ENCODE results near the gene TEKTIP1.

Gene TEKTIP1

GRCh38 chr19:3537438-3538240, 1.3 kb upstream of the TEKTIP1 start:
- no peak overlapping the region for H3K27ac ChIP-seq (ENCODE audit: insufficient read depth in 1 of 2, low read depth in 1 of 2, low read length in 2 of 2, poor library complexity in 1 of 2, severe bottlenecking in 2 of 2)
- H3K4me1 ChIP-seq (ENCODE audit: control extremely low read depth in 1 of 4, control insufficient read depth in 4 of 4, insufficient read depth in 4 of 4, low read length in 3 of 4) = peaks cover 0 to 4% (median 0%) of the 10 kb centered on the region in 4 experiments
- H3K9me3 ChIP-seq (ENCODE audit: control extremely low read depth in 1 of 5, control insufficient read depth in 4 of 5, insufficient read depth in 2 of 5, low read depth in 1 of 5, low read length in 4 of 5) = no peaks in the 10 kb centered on the region
- peak in 1 of 3 donors; percentile 22 for DNase-seq
- H3K36me3 ChIP-seq (ENCODE audit: control insufficient read depth in 4 of 4, insufficient read depth in 4 of 4, low read length in 3 of 4) = peaks cover 11 to 59% (median 38%) of the 10 kb centered on the region in 4 experiments
- H3K27me3 ChIP-seq (replicated peaks in 2 of 5; ENCODE audit: control insufficient read depth in 4 of 5, insufficient read depth in 5 of 5, low read length in 4 of 5) = no peaks in the 10 kb centered on the region
- H3K4me3 ChIP-seq (ENCODE audit: control insufficient read depth in 1 of 7, extremely low read depth in 1 of 7, insufficient read depth in 4 of 7, low read depth in 2 of 7, low read length in 6 of 7) = no peak overlapping the region
- POLR2A ChIA-PET = interaction anchor here (0.9 kb wide), 1 partner anchor 17 kb away, joined by 4 read pairs; no protein-coding TSS in a partner anchor
- CTCF ChIA-PET = no interaction called here
- WGBS (ENCODE audit: insufficient coverage) = 96% methylated on average over 17 of the region's 22 CpGs

- Histone ChIP-seq H3K27ac (ENCODE audit: insufficient read depth in 1 of 2, low read depth in 1 of 2, low read length in 2 of 2, poor library complexity in 1 of 2, severe bottlenecking in 2 of 2) (no peak overlapping the region), H3K9me3 (ENCODE audit: control extremely low read depth in 1 of 5, control insufficient read depth in 4 of 5, insufficient read depth in 2 of 5, low read depth in 1 of 5, low read length in 4 of 5) (no peaks in the 10 kb centered on the region), H3K4me3 (ENCODE audit: control insufficient read depth in 1 of 7, extremely low read depth in 1 of 7, insufficient read depth in 4 of 7, low read depth in 2 of 7, low read length in 6 of 7) (no peak overlapping the region), H3K4me1 (ENCODE audit: control extremely low read depth in 1 of 4, control insufficient read depth in 4 of 4, insufficient read depth in 4 of 4, low read length in 3 of 4) (peaks cover 0 to 4% (median 0%) of the 10 kb centered on the region in 4 experiments), H3K27me3 (replicated peaks in 2 of 5; ENCODE audit: control insufficient read depth in 4 of 5, insufficient read depth in 5 of 5, low read length in 4 of 5) (no peaks in the 10 kb centered on the region), H3K36me3 (ENCODE audit: control insufficient read depth in 4 of 4, insufficient read depth in 4 of 4, low read length in 3 of 4) (peaks cover 9 to 55% (median 36%) of the 10 kb centered on the region in 4 experiments)
- 92% methylated on average over 21 of the region's 25 CpGs for WGBS (ENCODE audit: insufficient coverage)
- ChIA-PET CTCF (no interaction called here), POLR2A (no interaction called here)
- no peak for DNase-seq
Measured at GRCh38 chr19:3538258-3538929, 580 bp upstream of the TEKTIP1 start.

- Histone ChIP-seq H3K9me3 (ENCODE audit: control extremely low read depth in 1 of 5, control insufficient read depth in 4 of 5, insufficient read depth in 2 of 5, low read depth in 1 of 5, low read length in 4 of 5) (no peaks in the 10 kb centered on the region), H3K4me3 (ENCODE audit: control insufficient read depth in 1 of 7, extremely low read depth in 1 of 7, insufficient read depth in 4 of 7, low read depth in 2 of 7, low read length in 6 of 7) (no peak overlapping the region), H3K27ac (ENCODE audit: insufficient read depth in 1 of 2, low read depth in 1 of 2, low read length in 2 of 2, poor library complexity in 1 of 2, severe bottlenecking in 2 of 2) (no peak overlapping the region), H3K36me3 (ENCODE audit: control insufficient read depth in 4 of 4, insufficient read depth in 4 of 4, low read length in 3 of 4) (peaks cover 3 to 54% (median 37%) of the 10 kb centered on the region in 4 experiments), H3K27me3 (replicated peaks in 2 of 5; ENCODE audit: control insufficient read depth in 4 of 5, insufficient read depth in 5 of 5, low read length in 4 of 5) (no peaks in the 10 kb centered on the region), H3K4me1 (ENCODE audit: control extremely low read depth in 1 of 4, control insufficient read depth in 4 of 4, insufficient read depth in 4 of 4, low read length in 3 of 4) (peaks cover 0 to 4% (median 0%) of the 10 kb centered on the region in 4 experiments)
- CTCF ChIA-PET = interaction anchor here (0.8 kb wide), 1 partner anchor 55 kb away, joined by 3 read pairs; no protein-coding TSS in a partner anchor
- POLR2A ChIA-PET = no interaction called here
- DNase-seq = no peak
- WGBS (ENCODE audit: insufficient coverage) = no CpG with 5 or more reads among the region's 1 CpG
Measured at GRCh38 chr19:3539756-3540118, 763 bp downstream of the TEKTIP1 start.

GRCh38 chr19:3543150-3544057, 4.4 kb downstream of the TEKTIP1 start:
- CTCF ChIA-PET = interaction anchor here (1.3 to 4.4 kb wide), 3 partner anchors 12 to 79 kb away, joined by 4 to 25 read pairs (median 5); partner anchors contain the start of gene MFSD12
- H3K4me3 ChIP-seq (ENCODE audit: control insufficient read depth in 1 of 7, extremely low read depth in 1 of 7, insufficient read depth in 4 of 7, low read depth in 2 of 7, low read length in 6 of 7) = no peak overlapping the region
- H3K27ac ChIP-seq (ENCODE audit: insufficient read depth in 1 of 2, low read depth in 1 of 2, low read length in 2 of 2, poor library complexity in 1 of 2, severe bottlenecking in 2 of 2) = no peak overlapping the region
- H3K27me3 ChIP-seq (replicated peaks in 2 of 5; ENCODE audit: control insufficient read depth in 4 of 5, insufficient read depth in 5 of 5, low read length in 4 of 5) = no peaks in the 10 kb centered on the region
- H3K9me3 ChIP-seq (ENCODE audit: control extremely low read depth in 1 of 5, control insufficient read depth in 4 of 5, insufficient read depth in 2 of 5, low read depth in 1 of 5, low read length in 4 of 5) = no peaks in the 10 kb centered on the region
- POLR2A ChIA-PET = no interaction called here
- WGBS (ENCODE audit: insufficient coverage) = 92% methylated on average over 32 of the region's 47 CpGs
- DNase-seq = no peak
- H3K4me1 ChIP-seq (ENCODE audit: control extremely low read depth in 1 of 4, control insufficient read depth in 4 of 4, insufficient read depth in 4 of 4, low read length in 3 of 4) = peaks cover 0 to 6% (median 1%) of the 10 kb centered on the region in 4 experiments
- H3K36me3 ChIP-seq (ENCODE audit: control insufficient read depth in 4 of 4, insufficient read depth in 4 of 4, low read length in 3 of 4) = peaks cover 2 to 59% (median 34%) of the 10 kb centered on the region in 4 experiments

- POLR2A ChIA-PET = no interaction called here
- Histone ChIP-seq H3K27me3 (replicated peaks in 2 of 5; ENCODE audit: control insufficient read depth in 4 of 5, insufficient read depth in 5 of 5, low read length in 4 of 5) (no peaks in the 10 kb centered on the region), H3K36me3 (ENCODE audit: control insufficient read depth in 4 of 4, insufficient read depth in 4 of 4, low read length in 3 of 4) (peaks cover 2 to 62% (median 33%) of the 10 kb centered on the region in 4 experiments), H3K4me1 (ENCODE audit: control extremely low read depth in 1 of 4, control insufficient read depth in 4 of 4, insufficient read depth in 4 of 4, low read length in 3 of 4) (peaks cover 0 to 12% (median 1%) of the 10 kb centered on the region in 4 experiments), H3K27ac (ENCODE audit: insufficient read depth in 1 of 2, low read depth in 1 of 2, low read length in 2 of 2, poor library complexity in 1 of 2, severe bottlenecking in 2 of 2) (no peak overlapping the region), H3K4me3 (ENCODE audit: control insufficient read depth in 1 of 7, extremely low read depth in 1 of 7, insufficient read depth in 4 of 7, low read depth in 2 of 7, low read length in 6 of 7) (no peak overlapping the region), H3K9me3 (ENCODE audit: control extremely low read depth in 1 of 5, control insufficient read depth in 4 of 5, insufficient read depth in 2 of 5, low read depth in 1 of 5, low read length in 4 of 5) (no peaks in the 10 kb centered on the region)
- DNase-seq = no peak
- 91% methylated on average over 9 of the region's 9 CpGs for WGBS (ENCODE audit: insufficient coverage)
- CTCF ChIA-PET = interaction anchor here (1.3 to 4.4 kb wide), 5 partner anchors 13 to 78 kb away, joined by 4 to 25 read pairs (median 5); partner anchors contain the start of gene MFSD12
Measured at GRCh38 chr19:3544058-3544376, 5.0 kb downstream of the TEKTIP1 start.

GRCh38 chr19:3544742-3545668, 6.0 kb downstream of the TEKTIP1 start:
- POLR2A ChIA-PET = no interaction called here
- Histone ChIP-seq H3K27me3 (replicated peaks in 2 of 5; ENCODE audit: control insufficient read depth in 4 of 5, insufficient read depth in 5 of 5, low read length in 4 of 5) (no peaks in the 10 kb centered on the region), H3K36me3 (ENCODE audit: control insufficient read depth in 4 of 4, insufficient read depth in 4 of 4, low read length in 3 of 4) (peaks cover 2 to 61% (median 26%) of the 10 kb centered on the region in 4 experiments), H3K27ac (ENCODE audit: insufficient read depth in 1 of 2, low read depth in 1 of 2, low read length in 2 of 2, poor library complexity in 1 of 2, severe bottlenecking in 2 of 2) (no peak overlapping the region), H3K9me3 (ENCODE audit: control extremely low read depth in 1 of 5, control insufficient read depth in 4 of 5, insufficient read depth in 2 of 5, low read depth in 1 of 5, low read length in 4 of 5) (no peaks in the 10 kb centered on the region), H3K4me1 (ENCODE audit: control extremely low read depth in 1 of 4, control insufficient read depth in 4 of 4, insufficient read depth in 4 of 4, low read length in 3 of 4) (peaks cover 0 to 13% (median 1%) of the 10 kb centered on the region in 4 experiments), H3K4me3 (ENCODE audit: control insufficient read depth in 1 of 7, extremely low read depth in 1 of 7, insufficient read depth in 4 of 7, low read depth in 2 of 7, low read length in 6 of 7) (no peak overlapping the region)
- DNase-seq = peak in 2 of 3 donors; percentile 50 to 64
- 68% methylated on average over 23 of the region's 30 CpGs for WGBS (ENCODE audit: insufficient coverage)
- CTCF ChIA-PET = interaction anchor here (0.8 to 4.4 kb wide), 13 partner anchors 10 to 109 kb away, joined by 3 to 25 read pairs (median 5); partner anchors contain the start of gene MFSD12

Data from common myeloid progenitor, CD34-positive (primary cell).